Measurements from ENCODE around the gene SLC16A1. TPM values are rescaled to one million over a fixed set of nuclear protein-coding genes. Genes with fewer than 3 reads are reported as not detected.
"Not testable (repeated sequence)": the region's sequence is repeated elsewhere in the genome, so short reads cannot be mapped to it uniquely, and the experiment has no call there.

Gene SLC16A1
- total RNA-seq, 2 donors from 2014 or later, result 22.3 to 39.1 TPM

DNA sequence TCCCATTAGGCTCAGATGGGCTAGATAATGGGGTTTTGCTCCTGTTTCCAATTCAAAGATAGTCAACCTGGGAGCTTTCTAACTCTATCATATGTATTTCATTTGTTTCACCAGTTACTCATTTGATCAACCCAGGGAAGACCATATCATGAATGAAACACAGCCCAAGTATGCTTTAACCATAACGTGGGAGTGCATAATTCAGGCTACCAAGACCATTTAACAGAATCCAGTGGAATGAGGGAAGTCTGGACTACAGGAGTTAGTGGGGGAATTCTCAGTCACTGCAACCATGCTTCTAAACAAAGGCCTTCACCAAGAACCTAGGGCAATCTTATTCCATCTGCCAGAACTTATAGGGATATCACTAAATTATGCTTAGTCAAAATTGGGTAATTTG is 15.0 kb upstream of the SLC16A1 start:
- H3K27me3 ChIP-seq (replicated peaks; ENCODE audit: insufficient read depth), result no peaks in the 10 kb centered on the region
- no peaks in the 10 kb centered on the region for H3K9me3 ChIP-seq
- H3K4me1 ChIP-seq (ENCODE audit: control insufficient read depth in 1 of 2, low read depth in 2 of 2), result no peaks in the 10 kb centered on the region
- H3K4me3 ChIP-seq, result no peak overlapping the region
- TF ChIP-seq, protein P1, sequence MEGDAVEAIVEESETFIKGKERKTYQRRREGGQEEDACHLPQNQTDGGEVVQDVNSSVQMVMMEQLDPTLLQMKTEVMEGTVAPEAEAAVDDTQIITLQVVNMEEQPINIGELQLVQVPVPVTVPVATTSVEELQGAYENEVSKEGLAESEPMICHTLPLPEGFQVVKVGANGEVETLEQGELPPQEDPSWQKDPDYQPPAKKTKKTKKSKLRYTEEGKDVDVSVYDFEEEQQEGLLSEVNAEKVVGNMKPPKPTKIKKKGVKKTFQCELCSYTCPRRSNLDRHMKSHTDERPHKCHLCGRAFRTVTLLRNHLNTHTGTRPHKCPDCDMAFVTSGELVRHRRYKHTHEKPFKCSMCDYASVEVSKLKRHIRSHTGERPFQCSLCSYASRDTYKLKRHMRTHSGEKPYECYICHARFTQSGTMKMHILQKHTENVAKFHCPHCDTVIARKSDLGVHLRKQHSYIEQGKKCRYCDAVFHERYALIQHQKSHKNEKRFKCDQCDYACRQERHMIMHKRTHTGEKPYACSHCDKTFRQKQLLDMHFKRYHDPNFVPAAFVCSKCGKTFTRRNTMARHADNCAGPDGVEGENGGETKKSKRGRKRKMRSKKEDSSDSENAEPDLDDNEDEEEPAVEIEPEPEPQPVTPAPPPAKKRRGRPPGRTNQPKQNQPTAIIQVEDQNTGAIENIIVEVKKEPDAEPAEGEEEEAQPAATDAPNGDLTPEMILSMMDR (IDR thresholded peaks at IDR 0.05), result no peak
- DNase-seq (ENCODE audit: low spot score) (no peak), ATAC-seq (ENCODE audit: insufficient number of reproducible peaks, low FRiP score, low read depth) (no peak)
- H3K36me3 ChIP-seq, result no peaks in the 10 kb centered on the region
- no peak overlapping the region for H3K27ac ChIP-seq

DNA sequence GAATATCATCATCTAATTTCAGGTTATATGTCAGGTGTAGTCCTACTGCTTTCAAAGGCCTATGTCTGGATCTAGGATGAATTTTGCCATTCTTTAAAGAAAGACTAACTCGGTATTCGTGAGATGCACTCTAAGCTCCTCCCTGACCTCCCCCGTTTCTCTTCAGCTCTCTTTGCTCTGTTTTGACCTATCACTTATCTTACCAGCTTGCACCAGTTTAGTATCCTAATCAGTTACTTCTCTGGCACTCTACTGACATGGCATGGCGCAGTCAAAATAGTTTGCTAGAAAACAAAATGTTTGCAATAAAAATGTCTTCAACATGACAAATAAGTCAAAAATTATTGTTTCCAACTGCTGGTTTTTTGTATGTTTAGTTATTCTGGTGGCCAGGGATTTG is 8.4 kb upstream of the SLC16A1 start:
- H3K4me3 ChIP-seq, result no peak overlapping the region
- H3K9me3 ChIP-seq, result no peaks in the 10 kb centered on the region
- H3K4me1 ChIP-seq (ENCODE audit: control insufficient read depth in 1 of 2, low read depth in 2 of 2), result peaks cover 0 to 11% of the 10 kb centered on the region in 2 donors
- peaks cover 3% of the 10 kb centered on the region for H3K36me3 ChIP-seq
- TF ChIP-seq, protein P1 (IDR thresholded peaks at IDR 0.05), result no peak
- DNase-seq (ENCODE audit: low spot score), result no peak
- ATAC-seq (ENCODE audit: insufficient number of reproducible peaks, low FRiP score, low read depth), result no peak
- no peaks in the 10 kb centered on the region for H3K27me3 ChIP-seq (replicated peaks; ENCODE audit: insufficient read depth)
- no peak overlapping the region for H3K27ac ChIP-seq

- no peaks in the 10 kb centered on the region for H3K27me3 ChIP-seq (replicated peaks; ENCODE audit: insufficient read depth)
- ATAC-seq (ENCODE audit: insufficient number of reproducible peaks, low FRiP score, low read depth) (no peak), DNase-seq (ENCODE audit: low spot score) (no peak)
- no peaks in the 10 kb centered on the region for H3K9me3 ChIP-seq
- peaks cover 7 to 30% of the 10 kb centered on the region in 2 donors for H3K4me1 ChIP-seq (ENCODE audit: control insufficient read depth in 1 of 2, low read depth in 2 of 2)
- no peak overlapping the region for H3K4me3 ChIP-seq
- H3K27ac ChIP-seq, result no peak overlapping the region
- TF ChIP-seq, protein P1 (IDR thresholded peaks at IDR 0.05), result no peak
- peaks cover 3% of the 10 kb centered on the region for H3K36me3 ChIP-seq
Measured at GRCh38 chr1:112961072-112961471, 5.1 kb upstream of the SLC16A1 start.

GRCh38 chr1:112960384-112960783 is 4.4 kb upstream of the SLC16A1 start:
- peaks cover 7 to 30% of the 10 kb centered on the region in 2 donors for H3K4me1 ChIP-seq (ENCODE audit: control insufficient read depth in 1 of 2, low read depth in 2 of 2)
- H3K27me3 ChIP-seq (replicated peaks; ENCODE audit: insufficient read depth), result no peaks in the 10 kb centered on the region
- no peak overlapping the region for H3K4me3 ChIP-seq
- no peaks in the 10 kb centered on the region for H3K9me3 ChIP-seq
- no peak overlapping the region for H3K27ac ChIP-seq
- TF ChIP-seq, protein P1 (IDR thresholded peaks at IDR 0.05), result no peak
- DNase-seq (ENCODE audit: low spot score), result no peak
- ATAC-seq (ENCODE audit: insufficient number of reproducible peaks, low FRiP score, low read depth), result no peak
- H3K36me3 ChIP-seq, result no peaks in the 10 kb centered on the region

DNA sequence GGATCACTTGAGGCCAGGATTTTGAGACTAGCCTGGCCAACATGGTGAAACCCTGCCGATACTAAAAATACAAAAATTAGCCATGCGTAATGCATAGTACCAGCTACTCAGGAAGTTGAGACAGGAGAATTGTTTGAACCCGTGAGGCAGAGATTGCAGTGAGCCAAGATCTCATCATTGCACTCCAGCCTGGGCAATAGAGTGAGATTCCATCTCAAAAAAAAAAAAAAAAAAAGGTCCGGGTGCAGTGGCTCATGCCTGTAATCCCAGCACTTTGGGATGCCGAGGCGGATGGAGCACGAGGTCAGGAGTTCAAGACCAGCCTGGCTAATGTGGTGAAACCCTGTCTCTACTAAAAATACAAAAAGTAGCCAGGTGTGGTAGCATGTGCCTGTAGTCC is 2.2 kb upstream of the SLC16A1 start:
- Histone ChIP-seq H3K4me3 (peak overlapping the region; percentile 90), H3K27ac (peak overlapping the region; percentile 87 to 93), H3K4me1 (ENCODE audit: control insufficient read depth in 1 of 2, low read depth in 2 of 2) (peaks cover 12 to 47% of the 10 kb centered on the region in 2 donors)
- H3K9me3 ChIP-seq; DNase-seq (ENCODE audit: low spot score); H3K36me3 ChIP-seq; ATAC-seq (ENCODE audit: insufficient number of reproducible peaks, low FRiP score, low read depth); H3K27me3 ChIP-seq (replicated peaks; ENCODE audit: insufficient read depth): not testable (repeated sequence)

DNA sequence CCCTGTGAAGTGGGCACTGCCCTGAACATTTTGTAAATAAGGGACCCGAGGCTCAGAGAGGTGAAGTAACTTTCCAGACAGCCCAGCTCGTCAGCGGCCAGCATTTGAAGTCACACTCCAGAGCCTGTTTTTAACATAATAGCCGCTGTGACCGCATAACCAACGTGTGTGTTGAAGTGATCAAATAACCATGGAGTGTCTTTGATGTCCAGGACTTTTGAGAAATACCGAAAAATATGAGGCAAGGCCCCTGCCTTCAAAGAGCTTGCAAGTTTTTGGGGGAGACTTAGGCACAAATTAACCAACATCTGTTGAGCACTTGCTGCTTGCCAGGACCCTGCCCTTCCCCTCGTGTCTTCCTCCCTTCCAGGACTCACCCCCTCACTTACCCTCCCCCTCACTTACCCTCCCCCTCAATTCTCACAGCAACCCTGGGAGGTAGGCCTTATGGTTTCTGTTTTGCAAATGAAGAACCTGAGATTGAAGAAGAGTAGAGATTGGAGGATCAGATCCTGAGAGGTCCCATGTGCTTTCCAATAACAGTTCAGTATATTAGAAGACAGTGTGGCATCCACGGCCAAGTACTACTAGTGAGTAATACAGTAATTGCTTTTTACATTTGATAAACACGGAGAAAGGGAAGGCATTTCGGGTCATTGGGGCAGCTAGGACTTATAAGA is 1.3 kb upstream of the SLC16A1 start:
- Histone ChIP-seq H3K27ac (peak overlapping the region; percentile 87 to 93), H3K9me3 (no peaks in the 10 kb centered on the region), H3K27me3 (replicated peaks; ENCODE audit: insufficient read depth) (no peaks in the 10 kb centered on the region), H3K4me1 (ENCODE audit: control insufficient read depth in 1 of 2, low read depth in 2 of 2) (peaks cover 16 to 56% of the 10 kb centered on the region in 2 donors), H3K36me3 (no peaks in the 10 kb centered on the region), H3K4me3 (peak overlapping the region; percentile 90)
- DNase-seq (ENCODE audit: low spot score), result no peak
- TF ChIP-seq, protein P1 (IDR thresholded peaks at IDR 0.05), result no peak
- ATAC-seq (ENCODE audit: insufficient number of reproducible peaks, low FRiP score, low read depth), result peak; percentile 9

Data from thoracic aorta (tissue), 2 donors.